ENCODE results near the gene PTGDR2.

The PTGDR2 gene

GRCh38 chr11:60855726-60856633 lies at the start of gene PTGDR2:
TSS of gene PTGDR2 (minus strand) at chr11:60855950. CDS start at chr11:60853722, 2,228 bp downstream.
- no peak for FAIRE-seq

GRCh38 chr11:60905047-60905446 lies 49.3 kb upstream of the PTGDR2 start:
- FAIRE-seq, result no peak

GRCh38 chr11:60902625-60903024 lies 46.9 kb upstream of the PTGDR2 start:
- FAIRE-seq, result no peak

GRCh38 chr11:60900673-60901404 lies 45.1 kb upstream of the PTGDR2 start:
- no peak for FAIRE-seq

GRCh38 chr11:60899977-60900376 lies 44.2 kb upstream of the PTGDR2 start:
- FAIRE-seq, result no peak

DNA sequence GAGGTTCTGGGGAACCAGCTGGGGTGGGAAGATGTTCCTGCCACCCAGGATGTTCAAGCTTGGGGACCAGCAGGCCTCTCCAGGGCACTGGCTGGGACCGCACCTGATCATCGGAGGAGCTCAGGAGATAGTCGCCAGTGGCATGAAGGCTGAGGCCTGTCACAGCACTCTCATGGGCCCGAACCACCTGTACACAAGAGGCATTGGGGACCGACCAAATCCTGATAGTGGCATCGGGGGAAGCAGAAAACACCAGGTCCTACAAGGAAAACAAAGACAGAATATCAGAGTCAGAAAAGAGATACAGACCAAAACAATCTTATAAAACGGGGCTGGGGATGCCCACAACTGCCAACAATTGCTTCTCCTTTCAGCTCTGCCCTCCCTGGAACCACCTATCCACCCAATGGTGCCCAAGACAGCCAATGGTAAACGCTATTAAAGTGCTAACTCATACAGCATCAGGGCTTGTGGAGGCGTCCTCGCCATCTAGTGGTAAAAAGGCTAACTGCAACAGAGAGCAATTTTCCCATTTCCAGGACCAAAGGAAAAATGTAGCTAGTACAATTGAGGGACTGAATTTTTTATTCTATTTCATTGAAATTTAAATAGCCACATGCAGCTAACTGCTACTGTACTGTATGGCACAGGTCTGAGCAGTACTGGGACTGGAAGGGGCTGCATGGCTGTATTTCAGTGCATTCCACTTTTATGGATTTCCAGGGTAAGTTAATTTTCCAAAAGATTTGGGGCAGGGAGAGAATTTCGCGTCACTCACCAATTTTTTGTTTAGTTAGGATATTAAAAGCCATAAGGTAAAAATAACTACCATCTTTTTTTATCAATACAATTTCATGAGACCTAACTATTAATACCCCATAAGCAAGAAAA lies 43.5 kb upstream of the PTGDR2 start:
- FAIRE-seq, result peak; percentile 5

GRCh38 chr11:60897496-60897895 lies 41.7 kb upstream of the PTGDR2 start:
- no peak for FAIRE-seq

DNA sequence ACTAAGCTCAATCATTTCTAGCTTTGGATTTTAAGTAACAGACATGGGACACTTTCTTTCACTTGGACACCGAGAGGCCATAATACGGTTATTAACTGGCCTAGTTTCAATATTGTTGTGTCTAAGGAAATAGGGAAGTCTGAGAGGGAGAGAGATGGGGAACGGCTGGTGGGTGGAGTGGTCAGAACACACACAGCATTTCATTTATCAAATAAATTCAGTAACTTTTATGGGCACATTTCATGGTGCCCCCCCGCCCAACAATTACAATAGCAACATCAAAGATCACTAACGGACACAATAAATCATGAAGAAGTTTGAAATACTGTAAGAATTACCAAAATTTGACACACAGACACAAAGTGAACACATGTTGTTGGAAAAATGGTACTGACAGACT lies 39.9 kb upstream of the PTGDR2 start:
- no peak for FAIRE-seq

- FAIRE-seq, result no peak
Measured at GRCh38 chr11:60891103-60891741, 35.5 kb upstream of the PTGDR2 start.

GRCh38 chr11:60890696-60891095 lies 34.9 kb upstream of the PTGDR2 start:
- FAIRE-seq, result no peak

DNA sequence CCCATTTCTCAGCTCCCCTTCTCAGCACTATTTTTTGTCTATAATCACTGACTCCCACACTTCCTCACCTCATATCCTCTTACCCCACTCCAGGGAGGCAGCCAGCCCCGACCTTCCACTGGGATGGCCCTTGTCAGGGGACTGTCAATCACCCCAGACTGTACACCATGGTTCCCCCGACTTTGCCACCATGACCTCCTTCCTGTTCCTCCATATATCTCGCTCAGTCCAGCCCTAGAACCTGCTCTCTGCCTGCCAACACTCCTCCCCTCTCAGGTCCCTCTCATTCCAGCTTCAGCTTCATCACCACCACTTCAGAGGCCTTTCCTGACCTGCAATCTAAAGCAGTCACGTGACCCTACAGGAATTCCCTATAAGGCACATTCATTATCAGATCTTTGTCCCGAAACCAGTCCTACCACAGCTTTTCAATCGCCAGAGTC lies 34.1 kb upstream of the PTGDR2 start:
- FAIRE-seq, result no peak

DNA sequence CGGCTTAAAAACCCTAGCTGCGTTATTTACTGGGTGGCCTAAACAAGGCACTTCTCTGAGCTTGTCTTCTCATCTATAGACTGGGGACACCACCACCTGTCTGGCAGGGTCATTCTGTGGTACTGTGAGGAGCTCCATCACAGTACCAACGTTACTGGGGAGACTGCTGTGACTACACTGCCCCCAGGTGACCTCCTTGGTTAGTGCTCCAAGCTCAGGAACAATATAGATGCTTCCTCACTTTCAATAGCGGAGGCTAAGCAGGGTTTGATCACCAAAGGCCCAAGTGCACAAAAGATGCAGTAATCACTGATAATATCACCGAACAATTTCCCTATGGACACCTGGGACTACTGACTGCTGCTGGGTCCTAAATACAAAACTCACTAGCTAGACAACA lies 31.8 kb upstream of the PTGDR2 start:
- no peak for FAIRE-seq

DNA sequence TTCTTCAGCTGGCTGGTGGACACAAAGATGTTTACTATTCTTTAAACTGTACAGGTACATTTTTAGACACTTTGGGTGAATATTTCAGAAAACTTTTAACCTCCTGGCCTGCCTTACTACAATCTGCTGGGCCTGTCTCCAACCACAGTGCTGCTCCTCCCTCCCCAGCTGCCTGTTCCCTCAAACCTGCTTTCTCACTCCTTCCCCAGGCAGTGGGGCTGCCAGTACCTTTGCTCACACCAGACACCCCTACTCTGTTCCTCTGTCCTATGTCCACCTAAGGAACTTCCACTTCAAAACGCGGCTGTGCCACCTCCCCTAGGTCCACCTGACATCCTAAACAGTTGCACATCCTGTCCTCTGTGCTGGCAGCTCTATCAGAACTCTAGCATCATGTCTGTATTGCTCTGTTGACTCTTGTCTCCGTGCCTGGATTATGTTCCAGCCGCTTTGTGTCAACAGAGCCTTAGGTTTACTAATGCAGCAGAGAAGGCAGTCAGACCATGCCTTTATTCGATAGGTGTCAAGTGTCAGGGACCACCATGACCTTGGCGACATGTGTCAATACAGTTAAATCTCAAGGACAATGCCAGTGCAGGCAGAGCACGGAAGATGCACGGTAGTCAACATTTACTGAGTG lies 25.0 kb upstream of the PTGDR2 start:
- no peak for FAIRE-seq

DNA sequence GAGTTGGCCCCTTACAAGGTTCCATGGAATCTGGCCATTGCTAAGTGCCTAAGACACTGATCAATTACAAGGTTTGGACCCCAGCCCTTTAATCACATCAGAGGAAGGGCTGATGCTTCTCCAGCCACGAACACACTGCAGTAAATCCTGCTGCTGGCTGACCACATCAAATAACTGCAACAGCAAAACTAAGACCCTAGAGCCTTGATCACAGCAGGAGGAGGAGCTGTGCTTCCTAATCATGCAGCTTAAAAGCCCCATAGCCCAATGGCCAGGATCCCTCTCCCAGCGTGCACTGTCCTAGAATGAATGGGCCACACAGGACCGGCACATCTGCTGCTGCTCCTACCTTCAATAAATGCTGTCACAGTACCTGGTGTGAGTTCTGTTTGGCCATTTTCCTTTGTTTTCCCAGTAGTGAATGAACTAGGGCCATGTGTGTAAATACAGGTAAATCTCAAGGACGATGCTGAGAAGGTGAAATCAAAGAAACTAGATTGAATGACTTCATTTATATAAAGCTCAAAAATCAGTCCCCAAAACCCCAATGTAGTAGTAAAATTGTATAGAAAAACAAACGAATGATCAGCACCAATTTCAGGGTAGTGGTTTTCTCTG lies 24.3 kb upstream of the PTGDR2 start:
- no peak for FAIRE-seq

DNA sequence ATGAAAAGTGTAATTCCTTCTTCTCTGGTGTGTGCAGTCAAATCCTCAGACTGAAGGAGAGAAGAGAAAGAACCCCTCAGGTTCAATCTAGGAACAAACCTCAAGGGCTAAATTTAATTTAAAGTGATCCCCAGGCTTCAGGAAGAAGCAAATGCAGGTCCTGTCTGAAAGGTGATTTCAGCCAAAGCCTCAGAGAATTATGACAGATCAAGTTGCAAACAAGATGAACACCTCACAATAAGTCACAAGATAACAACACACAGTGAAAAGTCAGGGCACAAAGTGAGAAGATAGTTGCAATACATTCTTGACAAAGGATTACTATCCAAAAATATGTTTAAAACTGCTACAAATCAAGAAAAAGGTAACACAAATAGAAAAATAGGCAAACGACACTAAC lies 23.4 kb upstream of the PTGDR2 start:
- no peak for FAIRE-seq

GRCh38 chr11:60878245-60879101 lies 22.7 kb upstream of the PTGDR2 start:
- FAIRE-seq, result no peak

DNA sequence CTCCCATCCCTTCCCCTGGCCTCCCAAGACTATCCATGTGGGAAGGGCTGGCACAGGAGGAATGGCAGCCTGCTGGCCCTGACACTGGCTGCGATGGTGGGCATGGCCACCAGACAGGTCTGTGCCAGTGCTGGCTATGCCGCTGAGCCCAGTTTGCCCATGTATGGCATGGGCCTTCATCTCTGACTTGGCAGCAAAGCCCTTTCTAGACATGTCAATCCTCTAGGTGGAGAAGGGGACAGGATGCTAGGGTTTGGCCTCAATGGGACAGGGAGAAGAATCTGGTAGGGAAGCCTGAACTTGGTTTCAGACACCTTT lies 20.4 kb upstream of the PTGDR2 start:
- FAIRE-seq, result no peak

DNA sequence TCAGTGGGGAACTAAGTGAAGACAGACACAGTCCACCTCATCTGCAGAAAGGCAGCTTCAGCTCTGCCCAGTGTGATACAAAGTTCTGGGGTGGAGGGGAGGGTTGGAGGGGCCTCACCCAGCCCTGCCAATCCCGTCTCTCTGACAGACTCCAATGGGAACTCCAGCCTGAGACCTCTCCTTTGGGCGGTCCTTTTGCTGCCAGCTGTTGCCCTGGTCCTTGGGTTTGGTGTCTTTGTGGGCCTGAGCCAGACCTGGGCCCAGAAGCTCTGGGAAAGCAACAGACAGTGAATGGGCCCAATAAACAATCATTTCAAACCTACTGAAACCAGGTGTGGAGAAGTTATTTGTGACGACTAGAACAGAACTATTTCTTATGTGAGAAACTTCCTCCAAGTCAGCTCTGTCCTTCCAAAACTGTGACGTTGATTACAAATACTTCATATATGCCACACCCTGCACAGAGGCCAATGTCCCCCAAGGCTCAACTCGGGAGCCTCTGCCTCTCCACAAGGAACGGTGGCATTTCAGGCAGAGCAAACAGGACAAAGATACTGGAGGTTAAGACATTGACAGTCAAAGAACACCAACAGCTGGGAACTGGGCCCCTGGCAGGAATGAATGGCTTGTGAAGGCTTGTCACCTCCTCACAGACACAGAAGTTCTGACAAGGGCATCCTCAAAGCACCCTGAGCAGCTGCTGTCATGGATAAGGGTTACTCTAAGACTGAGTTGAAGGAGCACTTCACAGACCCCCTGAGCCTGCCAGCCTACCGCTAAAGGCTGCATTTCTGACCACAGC lies 19.8 kb upstream of the PTGDR2 start:
- FAIRE-seq, result no peak

DNA sequence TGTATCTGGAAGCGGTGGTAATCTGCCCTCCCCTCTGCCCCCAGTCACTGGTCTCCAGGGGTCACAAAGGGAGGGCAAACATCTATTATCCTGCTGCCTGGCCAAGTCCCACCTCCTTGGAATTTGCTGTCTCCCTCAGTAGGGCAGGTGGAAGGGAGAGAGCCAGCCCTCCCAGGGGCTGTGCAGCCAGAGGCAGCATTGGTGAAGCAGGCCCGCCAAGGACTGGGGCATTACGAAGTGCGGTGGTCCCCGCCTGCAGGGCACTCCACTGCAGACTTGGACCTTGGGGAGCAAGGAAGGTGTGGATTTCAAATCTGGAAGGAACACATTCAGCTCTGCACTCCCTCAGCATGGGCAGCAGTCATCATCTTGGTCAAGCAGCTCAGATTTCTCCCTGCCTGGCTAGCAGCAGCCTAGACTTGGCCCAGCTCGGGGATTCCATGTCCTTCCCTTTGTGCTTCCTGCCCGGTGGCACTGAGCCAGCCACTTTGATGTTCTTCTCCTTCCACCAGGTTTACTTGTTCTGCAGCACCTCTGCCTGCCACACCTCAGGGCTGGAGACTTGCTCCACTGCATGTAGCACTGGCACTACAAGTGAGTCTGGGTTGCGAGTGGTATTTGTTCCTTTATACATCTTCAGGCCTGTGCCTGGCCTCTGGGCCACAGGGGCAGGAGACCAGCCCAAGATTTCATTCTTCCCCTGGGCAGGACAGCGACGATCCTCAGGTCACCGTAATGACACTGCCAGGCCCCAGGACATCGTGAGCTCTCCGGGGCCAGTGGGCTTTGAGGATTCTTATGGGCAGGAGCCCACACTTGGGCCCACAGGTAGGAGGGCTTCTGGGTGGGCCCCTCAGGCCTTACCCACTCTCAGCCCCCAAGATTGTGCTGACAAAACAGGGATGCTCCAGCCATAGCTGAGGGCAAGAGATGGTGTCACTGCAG lies 18.9 kb upstream of the PTGDR2 start:
- no peak for FAIRE-seq
